ENCODE measurements around the gene TPD52L2.
"Not testable (repeated sequence)": the region's sequence is repeated elsewhere in the genome, so short reads cannot be mapped to it uniquely, and the experiment has no call there.

GRCh38 chr20:63853733-63854068, 11.4 kb upstream of the TPD52L2 start:
- not testable (repeated sequence) for TF ChIP-seq POLR2A (IDR thresholded peaks at IDR 0.05); CTCF (IDR thresholded peaks at IDR 0.05 in 4 of 5, conservative IDR thresholded peaks at IDR 0.05 in 1 of 5)

All from gastrocnemius medialis (tissue), 4 donors.